Fibroblast of peridontal ligament (primary cell): ENCODE data around the gene OR1F1.
"Not testable (repeated sequence)": the region's sequence is repeated elsewhere in the genome, so short reads cannot be mapped to it uniquely, and the experiment has no call there.

ENCODE experiments used
- DNase-seq: peaks from one replicate; pipeline ENCODE4 v3.0.0-alpha.2; 2010; ENCODE audit errors: extremely low read depth

OR1F1 gene

DNA sequence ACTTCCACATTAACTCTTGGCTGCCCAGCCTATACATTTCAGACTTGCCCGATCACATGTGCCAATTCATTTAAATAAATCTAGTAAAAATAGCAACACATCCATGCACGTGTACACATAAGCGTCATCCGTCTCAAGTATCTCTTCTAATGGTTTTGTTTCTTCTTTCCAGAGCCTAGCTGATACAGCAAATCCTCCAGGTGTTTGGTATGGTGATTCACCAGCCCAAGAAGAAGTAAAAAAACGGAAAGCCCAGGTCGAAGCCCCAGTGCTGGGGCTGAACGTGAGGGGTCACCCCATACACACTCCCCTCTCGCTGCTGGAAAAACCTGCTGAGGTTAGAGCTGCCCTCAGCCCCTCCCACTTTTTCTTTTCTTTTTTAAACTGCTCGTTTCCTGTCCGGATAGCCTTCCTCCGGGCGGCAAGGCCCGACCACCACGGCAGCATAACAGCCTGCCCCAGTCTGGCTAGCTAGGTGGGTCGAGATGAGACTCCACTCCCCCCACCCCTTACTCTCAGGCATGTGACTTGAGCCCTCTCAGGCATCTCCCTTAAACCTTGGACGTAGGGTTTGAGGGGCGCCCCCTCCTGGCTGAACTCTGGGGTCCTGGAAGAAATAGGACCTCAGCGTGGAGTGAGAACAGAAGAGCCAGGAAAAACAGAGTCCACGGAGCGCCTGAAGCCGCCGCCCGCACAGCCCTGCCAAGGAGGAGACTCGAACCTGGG, 13.9 kb upstream of the OR1F1 start:
- no peak for DNase-seq

- no peak for DNase-seq
These were observed 13.3 kb upstream of the OR1F1 start for GRCh38 chr16:3174618-3175148.

DNA sequence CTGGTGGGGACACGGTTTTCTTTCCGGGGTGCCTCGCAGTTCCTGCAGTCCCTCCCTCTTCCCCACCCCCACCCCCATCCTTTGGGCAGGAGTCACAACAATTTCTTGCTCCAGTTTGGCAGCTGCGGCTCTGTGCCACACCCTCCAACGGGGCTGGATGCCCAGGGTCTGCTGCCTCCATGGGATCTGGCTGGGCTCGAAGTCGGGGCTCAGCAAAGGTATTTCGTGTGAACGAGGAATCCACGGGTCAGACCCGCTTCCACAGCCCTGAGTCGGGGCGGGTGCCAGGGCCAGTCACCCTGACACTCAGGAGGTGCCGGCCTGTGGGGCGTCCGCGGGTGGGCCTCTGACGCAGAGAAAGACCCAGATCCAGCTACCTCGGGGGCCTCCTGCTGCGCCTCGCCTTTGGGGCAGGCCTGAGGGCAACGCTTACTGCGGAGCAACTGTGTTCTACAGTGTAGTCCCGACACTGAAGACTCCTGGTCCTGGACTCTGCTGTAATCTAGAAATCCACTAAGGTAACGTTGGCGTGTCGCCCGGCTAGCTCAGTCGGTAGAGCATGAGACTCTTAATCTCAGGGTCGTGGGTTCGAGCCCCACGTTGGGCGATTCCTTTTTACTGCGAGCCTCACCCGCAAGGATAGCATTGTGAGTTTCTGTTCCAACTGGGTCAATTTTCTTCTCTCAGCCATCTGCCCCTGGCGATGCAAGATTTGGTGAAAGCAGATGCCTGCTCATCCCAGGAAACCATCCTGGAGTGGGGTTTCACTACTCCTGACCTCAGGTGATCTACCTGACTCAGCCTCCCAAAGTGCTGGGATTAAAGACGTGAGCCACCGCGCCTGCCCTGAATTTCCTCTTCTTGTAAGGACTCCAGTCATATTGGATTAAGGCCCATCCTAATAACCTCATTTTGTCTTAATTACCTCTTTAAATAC, 12.6 kb upstream of the OR1F1 start:
- DNase-seq: no peak

- no peak for DNase-seq
These were observed 8.4 kb upstream of the OR1F1 start for GRCh38 chr16:3179651-3180050.

DNA sequence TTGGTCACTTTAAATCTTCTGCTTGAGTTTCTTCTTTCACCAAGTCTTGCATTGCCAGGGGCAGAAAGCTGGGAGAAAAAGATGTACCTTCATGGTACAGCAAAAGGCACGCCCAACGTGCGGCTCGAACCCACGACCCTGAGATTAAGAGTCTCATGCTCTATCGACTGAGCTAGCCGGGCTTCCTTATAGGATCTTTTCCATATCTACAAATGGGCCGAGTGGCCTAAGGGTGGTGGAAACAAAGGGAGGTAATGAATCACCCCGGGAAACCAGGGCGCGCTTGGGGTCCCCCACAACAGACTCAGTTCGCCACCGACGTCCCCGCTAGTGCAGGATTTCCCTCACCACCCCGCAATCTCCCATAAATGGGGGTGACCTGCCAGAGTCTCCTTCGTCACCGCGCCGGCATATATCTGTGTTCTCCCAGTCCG, 7.5 kb upstream of the OR1F1 start:
- DNase-seq: no peak

GRCh38 chr16:3182293-3182607, 5.8 kb upstream of the OR1F1 start:
- DNase-seq: not testable (repeated sequence)

DNA sequence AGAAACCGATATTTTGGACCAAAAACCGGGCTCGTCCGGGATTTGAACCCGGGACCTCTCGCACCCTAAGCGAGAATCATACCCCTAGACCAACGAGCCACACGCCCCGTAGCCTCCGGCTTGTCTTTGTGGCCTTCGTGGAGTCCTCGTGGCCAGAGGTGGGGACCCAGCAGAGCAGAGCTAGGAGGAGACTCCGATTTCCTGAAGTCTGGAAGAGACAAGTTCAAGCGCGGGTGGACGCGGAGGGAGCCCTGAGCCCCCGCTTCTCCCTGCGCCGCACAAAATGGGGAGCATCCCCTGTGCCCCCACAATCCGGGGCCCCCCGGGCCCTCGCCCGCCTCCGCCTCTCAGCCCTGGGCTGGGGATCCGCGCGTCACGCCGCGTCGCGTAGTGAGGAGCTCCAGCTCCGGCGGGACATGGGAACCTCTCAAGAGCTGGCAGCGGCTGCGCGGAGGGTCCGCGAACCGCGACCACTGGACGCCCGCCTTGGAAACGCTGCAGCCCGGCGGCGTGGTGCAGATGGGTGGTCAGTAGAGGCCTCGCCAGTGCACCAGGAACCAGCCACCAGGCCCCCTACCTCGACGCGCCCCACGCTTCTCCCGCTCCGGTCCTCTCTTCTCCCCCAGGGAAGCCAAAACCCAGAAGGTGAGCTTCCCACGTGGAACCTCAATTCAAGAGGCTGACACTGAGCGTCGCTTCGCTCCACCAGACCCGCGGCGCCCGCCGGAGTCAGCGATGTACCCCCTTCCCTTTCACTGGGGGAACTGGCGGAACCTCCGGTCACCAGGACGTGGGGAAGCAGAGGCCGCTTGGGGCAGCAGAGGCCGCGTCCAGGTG, 5.2 kb upstream of the OR1F1 start:
- peak; percentile 54 for DNase-seq

GRCh38 chr16:3183445-3184139, 4.4 kb upstream of the OR1F1 start:
- DNase-seq: no peak

GRCh38 chr16:3186946-3187690, 886 bp upstream of the OR1F1 start:
- DNase-seq: no peak

GRCh38 chr16:3188675-3188924, 596 bp downstream of the OR1F1 start:
- no peak for DNase-seq

DNA sequence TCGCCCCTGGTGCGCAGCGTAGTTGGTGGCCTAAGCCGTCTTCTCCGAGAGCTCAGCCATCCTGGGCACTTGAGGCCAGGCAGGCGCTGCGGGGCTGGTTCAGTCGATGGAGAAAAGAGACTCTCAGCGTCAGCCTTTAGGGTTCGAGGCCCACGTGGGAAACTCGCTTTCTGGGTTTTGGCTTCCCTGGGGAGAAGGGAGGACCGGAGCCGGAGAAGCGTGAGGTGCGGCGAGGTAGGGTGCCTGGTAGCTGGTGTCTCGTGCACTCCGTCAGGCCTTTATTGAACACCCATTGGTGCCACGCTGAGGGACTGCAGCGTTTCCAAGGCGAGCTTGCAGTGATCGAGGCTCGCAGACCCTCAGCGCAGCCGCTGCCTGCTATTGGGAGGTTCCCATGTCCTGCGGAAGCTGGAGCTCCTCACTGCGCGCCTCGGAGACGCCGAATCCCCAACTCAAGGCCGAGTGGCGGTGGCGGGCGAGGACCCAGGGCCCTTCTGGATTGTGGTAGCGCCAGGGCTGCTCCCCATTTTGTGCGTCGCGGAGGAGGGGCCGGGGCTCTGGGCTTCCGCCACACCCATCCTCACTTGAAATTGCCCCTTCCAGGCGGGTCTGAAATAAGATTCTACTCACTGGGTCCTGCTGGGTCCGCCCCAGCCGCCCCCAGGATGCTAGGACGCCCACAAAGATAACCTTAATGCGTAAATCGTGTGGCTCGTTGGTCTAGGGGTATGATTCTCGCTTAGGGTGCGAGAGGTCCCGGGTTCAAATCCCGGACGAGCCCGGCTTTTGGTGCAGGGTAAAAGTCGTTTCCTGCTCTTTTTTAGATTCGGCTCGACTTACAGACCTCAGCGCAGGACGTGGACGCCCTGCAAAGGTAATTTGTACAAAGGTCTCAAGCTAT, 1.2 kb downstream of the OR1F1 start:
- peak; percentile 53 for DNase-seq

GRCh38 chr16:3189869-3190268, 1.9 kb downstream of the OR1F1 start:
- no peak for DNase-seq

DNA sequence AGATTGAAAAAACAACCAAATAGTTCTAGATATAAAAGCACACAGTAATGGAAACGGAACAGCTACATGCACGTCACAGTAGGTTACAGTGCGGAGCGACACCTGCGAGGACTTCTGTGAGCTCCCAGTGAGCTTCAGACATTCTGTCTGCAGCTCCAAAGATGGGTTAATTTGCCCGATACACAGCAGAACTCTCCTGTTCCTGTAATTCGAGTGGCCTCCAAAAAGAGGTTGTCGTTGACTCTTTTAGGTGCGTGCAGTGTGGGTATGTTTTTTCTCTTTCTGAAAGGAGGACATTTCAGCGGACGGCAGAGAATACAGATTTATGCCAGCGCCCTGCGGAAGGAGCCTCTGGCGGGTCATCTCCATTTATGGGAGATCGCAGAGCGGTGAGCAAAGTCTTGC, 2.9 kb downstream of the OR1F1 start:
- no peak for DNase-seq

- no peak for DNase-seq
These were observed 4.5 kb downstream of the OR1F1 start for GRCh38 chr16:3192476-3193019.

- no peak for DNase-seq
These were observed 5.5 kb downstream of the OR1F1 start for GRCh38 chr16:3193221-3194212.

- DNase-seq: no peak
These were observed 6.8 kb downstream of the OR1F1 start for GRCh38 chr16:3194792-3195191.

DNA sequence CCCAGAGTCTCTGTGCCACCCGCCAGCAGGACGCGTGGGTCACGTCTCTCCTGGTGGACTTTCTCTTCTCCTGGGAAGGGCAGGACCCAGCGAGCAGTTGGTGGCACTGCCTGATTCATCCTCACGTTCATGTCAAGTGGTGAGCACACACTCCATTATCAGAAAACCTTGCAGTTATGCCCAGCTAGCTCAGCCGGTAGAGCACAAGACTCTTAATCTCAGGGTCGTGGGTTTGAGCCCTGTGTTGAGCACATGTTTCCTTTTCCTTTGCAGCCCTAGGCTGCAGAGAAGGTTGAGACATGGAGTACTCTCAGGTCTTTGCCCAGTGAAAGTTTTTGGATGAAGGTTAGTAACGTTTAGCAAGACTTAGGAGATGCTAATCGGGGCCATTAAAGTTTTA, 8.0 kb downstream of the OR1F1 start:
- no peak for DNase-seq

DNA sequence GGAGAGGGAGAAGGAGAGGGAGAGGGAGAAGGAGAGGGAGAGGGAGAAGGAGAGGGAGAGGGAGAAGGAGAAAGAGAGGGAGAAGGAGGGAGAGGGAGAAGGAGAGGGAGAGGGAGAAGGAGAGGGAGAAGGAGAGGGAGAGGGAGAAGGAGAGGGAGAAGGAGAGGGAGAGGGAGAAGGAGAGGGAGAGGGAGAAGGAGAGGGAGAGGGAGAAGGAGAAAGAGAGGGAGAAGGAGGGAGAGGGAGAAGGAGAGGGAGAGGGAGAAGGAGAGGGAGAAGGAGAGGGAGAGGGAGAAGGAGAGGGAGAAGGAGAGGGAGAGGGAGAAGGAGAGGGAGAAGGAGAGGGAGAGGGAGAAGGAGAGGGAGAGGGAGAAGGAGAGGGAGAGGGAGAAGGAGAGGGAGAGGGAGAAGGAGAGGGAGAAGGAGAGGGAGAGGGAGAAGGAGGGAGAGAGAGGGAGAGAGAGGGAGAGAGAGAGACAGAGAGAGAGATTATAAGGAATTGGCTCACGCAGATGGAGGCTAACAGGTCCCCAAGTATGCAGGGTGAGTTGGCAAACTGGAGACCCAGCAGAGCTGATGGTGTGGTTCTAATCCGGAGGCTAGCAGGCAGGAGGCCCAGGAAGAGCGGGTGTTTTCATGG, 9.8 kb downstream of the OR1F1 start:
- DNase-seq: not testable (repeated sequence)
